Neural crest cell (in vitro differentiated cells): ENCODE data around the gene ARHGEF10L. TPM values are rescaled to one million over a fixed set of nuclear protein-coding genes. Genes with fewer than 3 reads are reported as not detected.

Experiments
- DNase-seq: peaks from one replicate; pipeline ENCODE4 v3.0.0; 2021; ENCODE audit warnings: low read depth, mixed read lengths, low spot score
- H3K27ac Mint-ChIP-seq: one replicate; pipeline ENCODE4 v1.8.0; 2021; ENCODE audit warnings: mild to moderate bottlenecking, mixed read lengths; ENCODE audit not compliant: unreplicated experiment
- H3K27me3 Mint-ChIP-seq: 2 replicates; pipeline ENCODE4 v1.8.0; 2021; ENCODE audit warnings: low read depth, mild to moderate bottlenecking, mixed read lengths
- H3K36me3 Mint-ChIP-seq: 2 replicates; pipeline ENCODE4 v1.8.0; 2021; ENCODE audit warnings: low read depth, mild to moderate bottlenecking, mixed read lengths
- H3K4me1 Mint-ChIP-seq: 2 replicates; pipeline ENCODE4 v1.8.0; 2021; ENCODE audit warnings: mixed read lengths
- H3K4me3 Mint-ChIP-seq: one replicate; pipeline ENCODE4 v1.8.0; 2021; ENCODE audit warnings: mild to moderate bottlenecking, mixed read lengths
- H3K9me3 Mint-ChIP-seq: 2 replicates; pipeline ENCODE4 v1.8.0; 2021; ENCODE audit warnings: mixed read lengths
- CTCF ChIP-seq: fragments of 200-600 bp; sonication (generic); conservative IDR thresholded peaks from 2 replicates; pipeline ENCODE4 v1.5.0; 2021; ENCODE audit warnings: antibody characterized with exemption, mild to moderate bottlenecking
- total RNA-seq: library from RNA; stranded (reverse); gene quantifications from 2 replicates; pipeline ENCODE4 v1.2.1, GENCODE V29; 2021

ARHGEF10L gene
- total RNA-seq, 1 donor from 2014 or later, result 22.2 TPM

DNA sequence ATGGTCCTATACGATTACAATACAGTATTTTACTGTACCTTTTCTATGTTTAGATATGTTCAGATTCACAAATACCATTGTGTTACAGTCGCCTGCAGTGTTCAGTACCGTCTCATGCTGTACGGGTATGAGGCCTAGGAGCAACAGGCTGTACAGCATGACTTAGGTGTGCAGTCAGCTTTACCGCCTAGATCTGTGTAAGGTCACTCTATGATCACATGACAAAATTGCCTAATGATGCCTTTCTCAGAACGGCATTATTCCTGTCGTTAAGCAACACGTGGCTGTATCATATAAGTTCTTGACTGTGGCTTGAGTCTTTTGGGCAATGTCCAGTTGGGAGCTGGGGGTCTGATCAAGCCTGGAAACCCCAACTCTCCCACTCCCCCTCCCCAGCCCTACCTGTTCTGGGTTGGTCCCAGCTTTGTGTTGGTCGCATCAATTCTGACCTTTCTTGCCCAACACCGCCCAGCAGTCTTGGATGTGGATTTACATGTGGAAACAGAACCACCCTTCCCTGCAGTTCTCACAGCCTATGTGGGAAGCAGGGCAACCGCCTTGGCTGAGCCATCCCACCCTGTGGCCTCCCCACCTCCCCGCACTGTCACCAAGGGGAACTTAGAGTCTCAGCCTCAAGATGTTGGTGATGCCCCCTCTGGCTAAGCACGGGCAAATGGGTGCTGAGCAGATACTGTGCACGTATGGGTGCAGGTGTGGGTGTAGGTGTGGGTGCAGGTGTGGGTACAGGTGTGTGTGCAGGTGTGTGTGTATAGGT, 135.4 kb downstream of the ARHGEF10L start:
- Mint-ChIP-seq H3K27me3 (peaks cover 10% of the 10 kb centered on the region), H3K27ac (peak overlapping the region; percentile 3), H3K9me3 (no peaks in the 10 kb centered on the region), H3K4me3 (peak overlapping the region; percentile 61), H3K4me1 (peaks cover 32% of the 10 kb centered on the region), H3K36me3 (peaks cover 3% of the 10 kb centered on the region)
- no peak for TF ChIP-seq CTCF
- DNase-seq, result no peak

DNA sequence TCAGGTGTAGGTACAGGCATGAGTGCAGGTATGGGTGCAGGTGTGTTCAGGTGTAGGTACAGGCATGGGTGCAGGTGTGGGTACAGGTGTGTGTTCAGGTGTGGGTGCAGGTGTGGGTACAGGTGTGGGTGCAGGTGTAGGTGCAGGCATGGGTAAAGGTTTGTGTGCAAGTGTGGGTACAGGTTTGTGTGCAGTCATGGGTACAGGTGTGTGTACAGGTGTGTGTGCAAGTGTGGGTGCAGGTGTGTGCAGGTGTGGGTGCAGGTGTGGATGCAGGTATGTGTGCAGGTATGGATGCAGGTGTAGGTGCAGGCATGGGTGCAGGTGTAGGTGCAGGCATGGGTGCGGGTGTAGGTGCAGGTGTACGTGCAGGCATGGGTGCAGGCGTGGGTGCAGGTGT, 136.2 kb downstream of the ARHGEF10L start:
- H3K9me3 Mint-ChIP-seq, result no peaks in the 10 kb centered on the region
- H3K4me3 Mint-ChIP-seq, result no peak overlapping the region
- no peak for DNase-seq
- H3K36me3 Mint-ChIP-seq, result peaks cover 3% of the 10 kb centered on the region
- no peak overlapping the region for H3K27ac Mint-ChIP-seq
- no peak for TF ChIP-seq CTCF
- peaks cover 10% of the 10 kb centered on the region for H3K27me3 Mint-ChIP-seq
- peaks cover 32% of the 10 kb centered on the region for H3K4me1 Mint-ChIP-seq

DNA sequence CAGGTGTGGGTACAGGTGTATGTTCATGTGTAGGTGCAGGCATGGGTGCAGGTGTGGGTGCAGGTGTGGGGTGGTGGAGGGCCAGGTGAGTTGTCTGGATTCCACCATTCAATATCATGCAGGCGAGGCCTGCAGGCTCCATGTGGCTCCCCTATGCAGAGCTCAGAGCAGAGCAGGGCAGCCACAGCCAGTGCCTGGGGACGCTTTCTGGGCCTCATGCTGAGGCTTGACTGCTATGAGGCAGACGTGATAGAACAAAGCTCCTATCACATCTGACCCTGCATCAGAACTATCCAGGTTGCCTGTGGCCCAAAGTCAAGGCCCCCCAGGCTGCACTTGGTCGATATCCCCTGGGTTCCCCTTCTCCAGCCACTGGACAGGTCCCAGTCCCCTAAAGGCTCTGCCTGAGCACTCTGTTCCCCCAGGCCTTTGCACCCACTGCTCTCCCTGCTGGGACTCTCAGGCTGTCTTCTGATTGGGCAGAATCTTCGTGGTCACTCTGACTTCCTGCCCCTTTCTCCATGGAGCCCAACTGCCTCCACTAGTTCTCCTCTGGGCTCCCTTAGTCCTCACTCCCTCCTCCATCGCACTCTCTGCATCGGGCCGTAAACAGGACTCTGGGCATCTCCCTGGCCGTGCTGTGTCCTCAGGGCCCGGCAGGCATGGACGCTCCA, 137.0 kb downstream of the ARHGEF10L start:
- no peak for DNase-seq
- Mint-ChIP-seq H3K27ac (peak overlapping the region; percentile 35), H3K36me3 (peaks cover 3% of the 10 kb centered on the region), H3K27me3 (peaks cover 10% of the 10 kb centered on the region), H3K9me3 (no peaks in the 10 kb centered on the region), H3K4me1 (peaks cover 27% of the 10 kb centered on the region), H3K4me3 (peak overlapping the region; percentile 78)
- TF ChIP-seq CTCF, result no peak

- peaks cover 3% of the 10 kb centered on the region for H3K36me3 Mint-ChIP-seq
- H3K27me3 Mint-ChIP-seq, result peaks cover 10% of the 10 kb centered on the region
Measured at GRCh38 chr1:17678011-17678410, 138.5 kb downstream of the ARHGEF10L start.

DNA sequence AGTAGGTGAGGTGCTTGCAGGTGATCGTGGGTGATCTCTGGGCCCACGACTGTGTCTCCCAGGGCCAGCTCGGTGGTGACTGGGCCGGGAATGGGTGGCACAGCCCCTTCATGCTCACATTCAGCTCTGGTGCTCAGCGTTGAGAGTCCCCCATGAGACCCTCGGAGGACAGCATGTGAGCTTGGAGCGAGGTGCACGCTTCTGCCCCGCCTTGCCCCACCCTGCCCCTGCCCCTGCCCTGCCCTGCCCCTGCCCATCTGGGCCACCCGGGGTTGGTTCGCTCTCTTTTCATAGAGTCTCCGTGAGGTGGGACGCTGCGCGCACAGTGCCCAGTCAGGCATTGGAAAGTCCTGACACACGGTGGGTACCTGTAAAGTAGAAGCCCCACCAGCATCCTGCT, 140.4 kb downstream of the ARHGEF10L start:
- Mint-ChIP-seq H3K27me3 (peaks cover 8% of the 10 kb centered on the region), H3K27ac (no peak overlapping the region), H3K4me3 (no peak overlapping the region), H3K36me3 (peaks cover 3% of the 10 kb centered on the region), H3K9me3 (no peaks in the 10 kb centered on the region), H3K4me1 (peaks cover 15% of the 10 kb centered on the region)
- no peak for TF ChIP-seq CTCF
- no peak for DNase-seq

More at GRCh38 chr1:17678011-17678410, 138.5 kb downstream of the ARHGEF10L start:
- H3K27ac Mint-ChIP-seq, result no peak overlapping the region
- H3K4me3 Mint-ChIP-seq, result no peak overlapping the region
- no peaks in the 10 kb centered on the region for H3K9me3 Mint-ChIP-seq
- TF ChIP-seq CTCF, result no peak
- no peak for DNase-seq
- H3K4me1 Mint-ChIP-seq, result peaks cover 24% of the 10 kb centered on the region
